ENCODE measurements around the gene FILIP1.

FILIP1 gene

GRCh38 chr6:75449630-75450206, 43.9 kb downstream of the FILIP1 start:
- TF ChIP-seq GATA2 (IDR thresholded peaks at IDR 0.05; ENCODE audit: low read depth, low read length) (no peak), GATA3 (IDR thresholded peaks at IDR 0.05; ENCODE audit: low read depth, low read length) (no peak)

GRCh38 chr6:75446241-75446880, 47.2 kb downstream of the FILIP1 start:
- no peak for TF ChIP-seq GATA3 (IDR thresholded peaks at IDR 0.05; ENCODE audit: low read depth, low read length)
- TF ChIP-seq GATA2 (IDR thresholded peaks at IDR 0.05; ENCODE audit: low read depth, low read length) = no peak

GRCh38 chr6:75445738-75446137, 47.9 kb downstream of the FILIP1 start:
- TF ChIP-seq GATA2 (IDR thresholded peaks at IDR 0.05; ENCODE audit: low read depth, low read length) = no peak
- TF ChIP-seq GATA3 (IDR thresholded peaks at IDR 0.05; ENCODE audit: low read depth, low read length) = no peak

- TF ChIP-seq GATA2 (IDR thresholded peaks at IDR 0.05; ENCODE audit: low read depth, low read length) = no peak
- no peak for TF ChIP-seq GATA3 (IDR thresholded peaks at IDR 0.05; ENCODE audit: low read depth, low read length)
Observed at GRCh38 chr6:75444899-75445298, 48.7 kb downstream of the FILIP1 start.

GRCh38 chr6:75438442-75439116, 55.0 kb downstream of the FILIP1 start:
- TF ChIP-seq GATA2 (IDR thresholded peaks at IDR 0.05; ENCODE audit: low read depth, low read length) (no peak), GATA3 (IDR thresholded peaks at IDR 0.05; ENCODE audit: low read depth, low read length) (no peak)

GRCh38 chr6:75438013-75438431, 55.6 kb downstream of the FILIP1 start:
- no peak for TF ChIP-seq GATA2 (IDR thresholded peaks at IDR 0.05; ENCODE audit: low read depth, low read length)
- TF ChIP-seq GATA3 (IDR thresholded peaks at IDR 0.05; ENCODE audit: low read depth, low read length) = no peak

- TF ChIP-seq GATA3 (IDR thresholded peaks at IDR 0.05; ENCODE audit: low read depth, low read length) (no peak), GATA2 (IDR thresholded peaks at IDR 0.05; ENCODE audit: low read depth, low read length) (no peak)
Observed at GRCh38 chr6:75437421-75437891, 56.1 kb downstream of the FILIP1 start.

GRCh38 chr6:75436869-75437268, 56.7 kb downstream of the FILIP1 start:
- no peak for TF ChIP-seq GATA2 (IDR thresholded peaks at IDR 0.05; ENCODE audit: low read depth, low read length)
- no peak for TF ChIP-seq GATA3 (IDR thresholded peaks at IDR 0.05; ENCODE audit: low read depth, low read length)

GRCh38 chr6:75431379-75431778, 62.2 kb downstream of the FILIP1 start:
- no peak for TF ChIP-seq GATA2 (IDR thresholded peaks at IDR 0.05; ENCODE audit: low read depth, low read length)
- TF ChIP-seq GATA3 (IDR thresholded peaks at IDR 0.05; ENCODE audit: low read depth, low read length) = no peak

GRCh38 chr6:75430631-75431325, 62.8 kb downstream of the FILIP1 start:
- TF ChIP-seq GATA2 (IDR thresholded peaks at IDR 0.05; ENCODE audit: low read depth, low read length) (no peak), GATA3 (IDR thresholded peaks at IDR 0.05; ENCODE audit: low read depth, low read length) (no peak)

GRCh38 chr6:75429061-75429703, 64.4 kb downstream of the FILIP1 start:
- no peak for TF ChIP-seq GATA2 (IDR thresholded peaks at IDR 0.05; ENCODE audit: low read depth, low read length)

GRCh38 chr6:75428204-75428603, 65.4 kb downstream of the FILIP1 start:
- TF ChIP-seq GATA3 (IDR thresholded peaks at IDR 0.05; ENCODE audit: low read depth, low read length) (no peak), GATA2 (IDR thresholded peaks at IDR 0.05; ENCODE audit: low read depth, low read length) (no peak)

GRCh38 chr6:75427329-75427728, 66.3 kb downstream of the FILIP1 start:
- TF ChIP-seq GATA3 (IDR thresholded peaks at IDR 0.05; ENCODE audit: low read depth, low read length) (no peak), GATA2 (IDR thresholded peaks at IDR 0.05; ENCODE audit: low read depth, low read length) (no peak)
